Keratinocyte (primary cell): ENCODE results near the gene ASCC3. TPM values are rescaled to one million over a fixed set of nuclear protein-coding genes. Genes with fewer than 3 reads are reported as not detected.

Source experiments
- DNase-seq: peaks from one replicate; pipeline ENCODE4 v3.0.0-alpha.2; 2011; ENCODE audit warnings: low read depth, missing footprints, low spot score
- FAIRE-seq: peaks from 2 replicates; lab custom pipeline; 2011; peaks lifted over from hg19 to GRCh38; lab: Jason Lieb, UNC
- H2AFZ ChIP-seq: 2 replicates; pipeline ENCODE4 v1.6.0; 2012; ENCODE audit warnings: low read length, control low read depth, inconsistent platforms; ENCODE audit not compliant: control insufficient read depth
- H3K27ac ChIP-seq: 2 replicates; pipeline ENCODE4 v1.5.1; 2011; ENCODE audit warnings: low read length; ENCODE audit not compliant: control insufficient read depth, insufficient read depth
- H3K27me3 ChIP-seq: 3 replicates; pipeline ENCODE4 v1.6.0; 2011; ENCODE audit warnings: low read length; ENCODE audit not compliant: control insufficient read depth, insufficient read depth; ENCODE audit errors: extremely low read depth
- H3K36me3 ChIP-seq, 2 experiments: 2 replicates in 1 of 2; 3 replicates in 1 of 2; pipeline ENCODE4 v1.5.1; 2011; ENCODE audit warnings: low read length in 2 of 2, mild to moderate bottlenecking in 1 of 2; ENCODE audit not compliant: control insufficient read depth in 2 of 2, insufficient read depth in 2 of 2; ENCODE audit errors: extremely low read depth in 1 of 2
- H3K4me1 ChIP-seq: 3 replicates; pipeline ENCODE4 v1.5.1; 2011; ENCODE audit warnings: low read length; ENCODE audit not compliant: control insufficient read depth, insufficient read depth; ENCODE audit errors: extremely low read depth
- H3K4me2 ChIP-seq: 3 replicates; pipeline ENCODE4 v1.6.0; 2011; ENCODE audit warnings: low read depth, low read length; ENCODE audit not compliant: control insufficient read depth, insufficient read depth; ENCODE audit errors: extremely low read depth
- H3K4me3 ChIP-seq, 3 experiments: fragments of 200-600 bp in 1 of 3; sonication (generic) in 1 of 3; 2 replicates in 2 of 3; 3 replicates in 1 of 3; pipeline ENCODE4 v1.5.1; 2011 to 2016; ENCODE audit warnings: low read length in 3 of 3, mild to moderate bottlenecking in 3 of 3, control low read depth in 2 of 3, inconsistent platforms in 1 of 3, low read depth in 1 of 3, mixed read lengths in 1 of 3, mixed run types in 1 of 3, moderate library complexity in 1 of 3; ENCODE audit not compliant: control insufficient read depth in 2 of 3, insufficient read depth in 2 of 3; ENCODE audit errors: extremely low read depth in 1 of 3
- H3K79me2 ChIP-seq: 2 replicates; pipeline ENCODE4 v1.6.0; 2012; ENCODE audit warnings: low read length; ENCODE audit not compliant: control insufficient read depth, insufficient read depth
- H3K9ac ChIP-seq: 3 replicates; pipeline ENCODE4 v1.6.0; 2011; ENCODE audit warnings: low read length; ENCODE audit not compliant: control insufficient read depth, insufficient read depth; ENCODE audit errors: extremely low read depth
- H3K9me1 ChIP-seq: 3 replicates; pipeline ENCODE4 v1.6.0; 2011; ENCODE audit warnings: low read length; ENCODE audit not compliant: control insufficient read depth, insufficient read depth; ENCODE audit errors: extremely low read depth
- H3K9me3 ChIP-seq: 2 replicates; pipeline ENCODE4 v1.5.1; 2012; ENCODE audit warnings: low read depth, low read length; ENCODE audit not compliant: control insufficient read depth
- H4K20me1 ChIP-seq: 3 replicates; pipeline ENCODE4 v1.6.0; 2011; ENCODE audit warnings: low read length; ENCODE audit not compliant: control insufficient read depth, insufficient read depth; ENCODE audit errors: extremely low read depth
- EZH2 ChIP-seq: IDR thresholded peaks from one replicate; pipeline ENCODE4 v1.6.1; 2012; ENCODE audit warnings: inconsistent platforms, mild to moderate bottlenecking, low read length, moderate library complexity
- dilution Hi-C: fragments of 300-500 bp; cut with MboI; formaldehyde crosslinking; loops from one replicate; pipeline ENCODE4 v1.7.0; 2020; ENCODE audit warnings: low sequenced_read_pairs; ENCODE audit not compliant: extremely low pct_ligation_motif_present
- polyA plus RNA-seq, 5 experiments: library from polyadenylated mRNA; depleted of rRNA in 3 of 5; stranded (reverse) in 3 of 5; stranded (forward) in 1 of 5; unstranded in 1 of 5; fragments of >200 nt; gene quantifications; 1 replicate in 1 of 5; 2 replicates in 3 of 5; 3 replicates in 1 of 5; pipeline versions ENCODE4 v1.2.1 to v1.2.3, GENCODE V29; 2011 to 2012; ENCODE audit warnings: missing spikeins in 2 of 5, low read depth in 1 of 5, low replicate concordance in 1 of 5
- TF ChIP-seq, protein P1 (sequence below), 3 experiments: IDR thresholded peaks in 1 of 3; conservative IDR thresholded peaks in 1 of 3; optimal IDR thresholded peaks in 1 of 3; 2 replicates in 2 of 3; 3 replicates in 1 of 3; pipeline versions ENCODE3 to v1.5.1; 2011; ENCODE audit warnings: low read length in 3 of 3, mild to moderate bottlenecking in 3 of 3, moderate library complexity in 2 of 3, control low read depth in 1 of 3, inconsistent platforms in 1 of 3; ENCODE audit not compliant: insufficient read depth in 2 of 3; ENCODE audit errors: extremely low read depth in 1 of 3

ASCC3 gene
- polyA plus RNA-seq, 1 donor (not counting 4 experiments of a cell fraction or from before 2014, with no cell fraction given) = 58.6 TPM

DNA sequence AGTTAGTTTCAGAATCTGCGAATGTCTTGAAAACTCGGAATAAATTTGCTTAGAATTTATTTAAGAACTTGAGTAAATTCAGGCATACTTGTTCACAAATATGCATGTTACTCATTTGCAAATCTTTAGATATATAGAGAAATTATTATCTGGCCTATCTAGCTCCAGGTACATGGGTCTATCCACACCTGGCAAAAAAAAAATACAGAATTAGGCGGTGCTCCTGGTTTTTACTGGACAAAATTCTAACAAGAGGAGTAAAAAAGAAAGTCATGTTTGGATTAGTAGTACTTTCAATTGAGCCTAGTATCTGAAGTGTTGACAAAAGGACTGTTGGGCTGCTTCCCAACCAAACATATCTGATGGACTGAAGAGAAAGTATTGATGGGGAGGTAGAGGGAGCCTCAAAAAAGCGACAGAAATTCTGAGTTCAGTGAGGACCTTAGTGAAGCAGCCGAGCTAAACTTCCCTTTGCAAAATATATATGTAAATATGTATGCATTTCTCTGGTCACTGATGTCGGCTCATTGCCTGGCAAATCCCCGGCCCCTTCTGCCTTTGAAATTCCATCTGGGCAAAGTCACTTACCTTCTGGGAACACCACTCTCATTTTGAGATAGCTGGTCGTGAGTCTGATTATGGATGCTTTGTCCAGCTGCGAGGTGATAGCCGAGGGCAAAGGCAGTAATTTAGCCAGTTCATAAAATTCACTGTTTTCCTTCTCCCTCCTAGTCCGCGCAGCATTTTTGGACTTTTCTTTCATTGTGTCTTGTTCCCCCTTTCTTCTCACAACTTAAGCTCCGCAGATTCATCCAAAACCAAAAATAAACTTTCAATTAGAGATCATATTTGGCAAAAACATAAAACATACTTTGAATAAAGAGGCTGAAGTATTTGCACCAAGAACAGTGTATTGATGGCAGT lies 418.2 kb downstream of the ASCC3 start:
- FAIRE-seq = no peak
- no peak overlapping the region for H2AFZ ChIP-seq

GRCh38 chr6:100461917-100462705 lies 419.0 kb downstream of the ASCC3 start:
- H3K9ac ChIP-seq = no peak overlapping the region
- no peaks in the 10 kb centered on the region for H3K36me3 ChIP-seq
- no peaks in the 10 kb centered on the region for H3K79me2 ChIP-seq
- H2AFZ ChIP-seq = no peak overlapping the region
- TF ChIP-seq EZH2 = peak; percentile 17
- TF ChIP-seq, protein P1, sequence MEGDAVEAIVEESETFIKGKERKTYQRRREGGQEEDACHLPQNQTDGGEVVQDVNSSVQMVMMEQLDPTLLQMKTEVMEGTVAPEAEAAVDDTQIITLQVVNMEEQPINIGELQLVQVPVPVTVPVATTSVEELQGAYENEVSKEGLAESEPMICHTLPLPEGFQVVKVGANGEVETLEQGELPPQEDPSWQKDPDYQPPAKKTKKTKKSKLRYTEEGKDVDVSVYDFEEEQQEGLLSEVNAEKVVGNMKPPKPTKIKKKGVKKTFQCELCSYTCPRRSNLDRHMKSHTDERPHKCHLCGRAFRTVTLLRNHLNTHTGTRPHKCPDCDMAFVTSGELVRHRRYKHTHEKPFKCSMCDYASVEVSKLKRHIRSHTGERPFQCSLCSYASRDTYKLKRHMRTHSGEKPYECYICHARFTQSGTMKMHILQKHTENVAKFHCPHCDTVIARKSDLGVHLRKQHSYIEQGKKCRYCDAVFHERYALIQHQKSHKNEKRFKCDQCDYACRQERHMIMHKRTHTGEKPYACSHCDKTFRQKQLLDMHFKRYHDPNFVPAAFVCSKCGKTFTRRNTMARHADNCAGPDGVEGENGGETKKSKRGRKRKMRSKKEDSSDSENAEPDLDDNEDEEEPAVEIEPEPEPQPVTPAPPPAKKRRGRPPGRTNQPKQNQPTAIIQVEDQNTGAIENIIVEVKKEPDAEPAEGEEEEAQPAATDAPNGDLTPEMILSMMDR (optimal IDR thresholded peaks at IDR 0.05 in 1 of 3, IDR thresholded peaks at IDR 0.05 in 1 of 3, conservative IDR thresholded peaks at IDR 0.05 in 1 of 3; ENCODE audit: extremely low read depth in 1 of 3, insufficient read depth in 2 of 3, low read length in 3 of 3) = no peak
- DNase-seq = no peak
- H3K4me1 ChIP-seq = no peaks in the 10 kb centered on the region
- no peak overlapping the region for H3K27ac ChIP-seq
- peaks cover 2% of the 10 kb centered on the region for H3K9me3 ChIP-seq
- no peak for FAIRE-seq
- no peak overlapping the region for H3K4me2 ChIP-seq
- dilution Hi-C loops = loop anchor here (25.0 kb wide), 1 partner anchor 350 kb away; no protein-coding TSS in a partner anchor
- H3K9me1 ChIP-seq = no peaks in the 10 kb centered on the region
- H3K4me3 ChIP-seq = no peak overlapping the region
- H3K27me3 ChIP-seq = peaks cover 99% of the 10 kb centered on the region
- H4K20me1 ChIP-seq = peaks cover 4% of the 10 kb centered on the region

More for the DNA sequence above, 418.2 kb downstream of the ASCC3 start:
- no peak overlapping the region for H3K4me2 ChIP-seq
- H3K36me3 ChIP-seq = no peaks in the 10 kb centered on the region
- TF ChIP-seq, protein P1 (optimal IDR thresholded peaks at IDR 0.05 in 1 of 3, IDR thresholded peaks at IDR 0.05 in 1 of 3, conservative IDR thresholded peaks at IDR 0.05 in 1 of 3; ENCODE audit: extremely low read depth in 1 of 3, insufficient read depth in 2 of 3, low read length in 3 of 3) = no peak
- TF ChIP-seq EZH2 = peak; percentile 22
- no peak for DNase-seq
- no peak overlapping the region for H3K9ac ChIP-seq
- H3K79me2 ChIP-seq = no peaks in the 10 kb centered on the region
- no peak overlapping the region for H3K4me3 ChIP-seq
- dilution Hi-C loops = loop anchor here (25.0 kb wide), 1 partner anchor 351 kb away; no protein-coding TSS in a partner anchor
- no peaks in the 10 kb centered on the region for H3K9me1 ChIP-seq
- H3K27ac ChIP-seq = no peak overlapping the region
- H3K4me1 ChIP-seq = no peaks in the 10 kb centered on the region
- H4K20me1 ChIP-seq = peaks cover 4% of the 10 kb centered on the region
- no peaks in the 10 kb centered on the region for H3K9me3 ChIP-seq
- peaks cover 99% of the 10 kb centered on the region for H3K27me3 ChIP-seq
